ENCODE data around the gene COA6.
"Not testable (repeated sequence)": the region's sequence is repeated elsewhere in the genome, so short reads cannot be mapped to it uniquely, and the experiment has no call there.

Gene COA6

DNA sequence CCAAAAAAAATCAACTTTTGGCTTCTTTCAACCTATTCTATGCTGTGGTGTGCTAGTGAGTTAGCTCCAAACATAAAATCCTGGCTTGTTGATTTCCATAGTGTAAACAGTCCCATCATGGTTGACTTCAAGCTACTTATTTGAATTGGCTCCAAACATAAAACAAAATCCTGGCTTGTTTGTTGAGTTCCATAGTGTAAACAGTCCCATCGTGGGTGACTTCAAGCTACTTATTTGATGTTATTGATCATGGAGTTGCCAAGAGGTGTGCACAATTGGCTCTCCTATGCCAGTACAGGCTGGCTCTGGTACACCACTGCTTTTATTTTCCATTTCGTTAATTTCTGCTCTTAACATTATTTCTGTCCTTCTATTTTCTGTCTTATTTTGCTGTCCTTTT lies 1.8 kb upstream of the COA6 start:
- no peak for DNase-seq

DNA sequence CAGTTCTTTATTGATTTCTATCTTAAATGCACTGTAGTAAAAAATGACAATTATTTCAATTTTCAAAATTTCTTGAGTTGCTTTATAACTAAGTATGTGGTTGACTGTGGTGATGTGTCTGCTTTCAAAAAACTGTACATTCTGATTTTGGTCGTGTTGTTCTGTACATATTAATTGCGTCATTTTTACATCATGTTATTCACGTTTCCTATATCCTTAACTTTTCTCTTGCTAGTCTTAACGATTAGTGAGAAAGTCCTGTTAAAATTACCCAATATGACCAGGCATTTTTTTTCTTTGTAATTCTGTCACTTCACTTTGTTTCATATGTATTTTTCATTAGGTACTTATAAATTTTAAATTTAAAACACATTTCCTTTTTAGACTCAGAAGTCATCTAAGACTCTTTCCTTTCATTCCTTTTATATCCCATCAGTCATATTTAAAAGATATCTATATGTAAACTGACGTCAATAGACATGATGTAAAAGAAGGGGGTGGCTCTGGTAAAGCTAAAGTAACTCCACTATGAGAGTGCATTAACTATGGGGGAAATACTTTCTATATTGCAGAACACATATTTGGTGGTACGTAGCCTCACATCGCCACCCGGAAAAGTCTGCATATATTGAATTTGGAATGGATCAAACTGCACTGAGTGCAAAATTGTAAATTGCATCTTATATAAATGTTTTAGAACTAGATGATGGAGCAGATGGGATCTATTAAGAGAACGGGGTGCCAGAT lies 1.1 kb upstream of the COA6 start:
- DNase-seq, result no peak

DNA sequence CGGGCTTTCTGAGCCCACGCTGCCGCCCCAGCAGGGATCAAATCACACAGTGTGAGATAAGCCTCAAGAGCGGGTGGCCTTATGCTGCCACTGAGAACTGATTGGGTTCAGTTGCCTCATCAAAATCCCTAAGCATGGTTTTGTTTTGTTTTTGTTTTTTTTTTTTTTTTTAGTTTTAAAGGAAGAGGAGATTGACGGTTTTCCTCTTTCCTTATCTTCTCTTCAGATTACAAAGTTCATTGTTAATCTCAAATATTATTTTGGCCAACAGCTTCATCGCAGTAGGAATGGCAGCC lies 651 bp downstream of the COA6 start:
- DNase-seq, result no peak

DNA sequence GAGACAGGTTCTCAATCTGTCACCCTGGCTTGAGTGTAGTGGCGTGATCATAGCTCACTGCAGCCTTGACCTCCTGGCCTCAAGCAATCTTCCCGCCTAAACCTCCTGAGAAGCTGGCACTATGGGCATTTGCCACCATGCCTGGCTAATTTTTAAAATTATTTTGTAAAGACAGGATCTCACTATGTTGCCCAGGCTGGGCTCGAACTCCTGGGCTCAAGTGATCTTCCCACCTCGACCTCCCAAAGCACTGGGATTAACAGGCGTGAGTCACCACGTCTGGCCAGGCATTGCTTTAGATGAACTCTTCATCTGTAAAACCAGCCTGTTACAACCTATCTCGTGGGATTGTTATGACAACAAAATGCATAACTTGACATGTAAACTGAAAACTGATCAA lies 2.4 kb downstream of the COA6 start:
- no peak for DNase-seq

DNA sequence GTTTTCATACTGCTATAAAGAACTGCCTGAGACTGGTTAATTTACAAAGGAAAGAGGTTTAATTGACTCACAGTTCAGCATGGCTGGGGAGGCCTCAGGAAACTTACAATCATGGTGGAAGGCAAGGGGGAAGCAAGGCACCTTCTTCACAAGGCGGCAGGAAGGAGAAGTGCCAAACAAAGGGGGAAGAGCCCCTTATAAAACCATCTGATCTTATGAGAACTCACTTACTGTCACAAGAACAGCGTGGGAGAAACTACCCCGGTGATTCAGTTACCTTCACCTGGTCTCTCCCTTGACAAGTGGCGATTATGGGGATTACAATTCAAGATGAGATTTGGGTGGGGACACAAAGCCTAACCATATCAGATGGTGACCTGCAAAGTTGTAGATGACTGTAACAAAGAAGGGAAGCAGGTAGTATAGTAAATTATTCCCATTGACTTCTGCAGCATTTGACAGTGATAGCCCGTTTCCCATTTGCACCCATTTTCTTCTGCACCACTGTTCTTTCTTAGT lies 6.4 kb downstream of the COA6 start:
- DNase-seq, result not testable (repeated sequence)

DNA sequence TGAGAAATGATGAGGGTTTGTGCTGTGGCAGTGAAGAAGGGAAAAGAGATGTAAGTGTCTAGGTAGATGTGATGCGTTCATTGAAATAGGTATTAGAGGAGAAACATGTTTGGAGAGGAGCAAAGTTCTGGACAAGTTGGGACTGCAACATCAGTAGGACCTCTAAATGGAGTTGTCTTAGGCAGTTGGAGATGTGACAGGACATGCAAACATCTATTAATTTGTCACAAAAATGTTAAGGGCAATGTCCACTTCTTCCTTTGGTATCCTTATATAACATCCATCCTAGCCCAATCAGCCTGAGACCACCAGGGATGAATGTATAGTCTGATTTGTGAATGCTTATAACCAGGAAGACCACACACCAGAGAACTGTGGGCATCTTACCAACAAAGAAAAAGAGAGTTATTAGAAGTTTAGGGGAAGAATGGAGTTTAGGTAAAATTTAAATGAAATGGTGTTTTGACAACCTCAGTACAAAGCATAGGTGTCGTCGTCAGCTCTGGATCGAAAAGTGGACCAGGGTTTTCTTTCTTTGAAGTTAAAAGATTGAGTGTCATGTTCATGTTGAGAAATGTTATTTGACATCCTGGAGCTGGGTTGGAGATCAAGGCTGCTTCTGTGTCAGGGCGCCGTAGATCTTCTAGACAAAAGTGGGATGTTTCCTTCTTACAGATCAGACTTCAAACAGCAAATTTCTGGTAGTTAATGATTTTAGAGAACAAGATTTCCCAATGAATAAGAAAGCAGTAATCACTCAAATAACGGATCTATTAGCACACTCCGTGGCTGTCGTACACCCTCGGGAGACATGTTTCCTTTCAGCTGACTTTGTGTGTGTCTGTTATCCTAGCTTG lies 8.7 kb downstream of the COA6 start:
- DNase-seq, result no peak

DNA sequence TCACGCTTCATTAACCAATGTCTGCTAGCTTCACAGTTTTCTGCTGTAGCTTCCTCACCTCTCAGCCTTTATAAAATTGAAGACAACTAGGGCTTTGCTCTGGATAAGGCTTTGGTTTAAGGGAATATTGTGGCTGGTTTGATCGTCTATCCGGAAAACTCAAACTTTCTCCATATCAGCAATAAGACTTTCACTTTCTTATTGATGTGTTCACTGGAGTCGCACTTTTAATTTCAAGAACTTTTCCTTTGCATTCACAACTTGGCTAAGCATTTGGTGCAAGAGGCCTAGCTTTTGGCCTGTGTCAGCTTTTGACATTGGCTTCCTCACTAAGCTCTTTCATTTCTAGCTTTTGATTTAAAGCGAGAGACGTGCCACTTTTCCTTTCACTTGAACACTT lies 12.9 kb downstream of the COA6 start:
- DNase-seq, result no peak

DNA sequence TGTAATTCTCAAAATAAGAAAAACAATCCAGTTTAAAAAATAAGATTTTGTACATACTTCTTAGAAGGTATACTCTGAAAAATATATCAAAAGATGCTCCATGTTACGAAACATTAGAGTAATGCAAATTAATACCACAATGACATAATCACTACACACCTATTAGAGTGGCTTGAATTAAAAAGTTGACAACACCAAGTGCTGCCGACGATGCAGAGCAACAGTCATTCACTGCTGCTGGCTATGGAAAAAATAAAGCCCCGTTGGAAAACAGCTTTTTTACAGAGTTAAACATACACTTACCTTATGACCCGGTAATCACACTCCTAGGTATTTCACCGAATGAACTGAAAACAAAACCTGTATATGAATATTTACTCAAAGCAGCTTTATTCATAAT lies 14.8 kb downstream of the COA6 start:
- DNase-seq, result no peak

DNA sequence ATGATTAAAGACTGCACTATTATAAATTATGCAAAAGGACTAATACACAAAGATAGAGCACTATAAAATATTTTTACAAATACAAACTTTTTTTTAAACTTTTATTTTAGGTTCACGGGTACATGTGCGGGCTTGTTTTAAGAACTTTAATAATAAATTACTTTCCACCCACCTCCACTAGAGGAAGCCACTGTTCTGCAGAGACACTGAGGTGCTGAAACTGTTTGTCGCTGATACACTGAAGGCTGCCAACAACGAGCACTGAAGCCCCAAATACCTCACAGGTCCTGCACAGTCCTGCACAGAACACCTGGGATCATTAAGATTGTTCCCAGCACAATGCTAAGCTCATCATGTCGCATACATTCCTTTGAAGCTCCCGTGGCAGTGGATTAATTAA lies 19.9 kb downstream of the COA6 start:
- DNase-seq, result no peak

DNA sequence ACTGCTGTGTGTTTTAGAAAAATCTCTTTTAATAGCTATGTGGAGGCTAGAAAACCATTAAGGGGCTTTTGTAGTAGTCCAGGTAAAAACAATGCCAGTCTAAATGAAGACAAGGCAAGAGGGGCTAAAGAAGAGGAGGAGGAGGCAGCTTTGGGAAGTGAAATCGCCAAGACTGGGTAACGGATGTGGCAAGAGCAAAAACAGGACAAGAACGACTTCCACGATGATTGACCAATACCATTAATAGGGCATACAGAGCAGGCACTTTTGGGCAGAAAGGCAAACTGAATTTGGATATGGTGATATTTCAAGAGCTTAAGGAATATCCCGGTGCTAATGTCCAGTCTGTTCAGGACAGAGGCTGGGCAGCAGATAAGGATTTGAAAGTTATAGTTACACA lies 22.0 kb downstream of the COA6 start:
- DNase-seq, result no peak

DNA sequence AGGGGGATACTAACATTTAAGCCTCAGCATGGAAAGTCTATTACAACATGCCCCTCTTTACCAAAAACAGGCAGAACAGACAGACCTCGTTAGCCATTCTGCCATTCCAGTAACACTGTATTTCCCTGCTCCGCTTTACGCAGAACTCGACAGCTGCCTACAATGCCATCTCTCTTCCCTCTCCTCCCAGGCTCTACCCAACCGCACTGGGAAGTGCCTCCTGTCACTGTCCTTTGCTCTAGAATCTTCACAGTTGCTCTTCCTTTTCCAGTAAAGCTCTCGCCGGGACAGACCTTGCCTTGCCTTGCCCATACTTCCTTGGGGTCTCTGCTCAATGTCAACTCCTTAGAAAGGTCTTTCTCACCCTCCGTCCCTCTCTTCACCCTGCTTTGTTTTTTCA lies 22.8 kb downstream of the COA6 start:
- DNase-seq, result no peak

DNA sequence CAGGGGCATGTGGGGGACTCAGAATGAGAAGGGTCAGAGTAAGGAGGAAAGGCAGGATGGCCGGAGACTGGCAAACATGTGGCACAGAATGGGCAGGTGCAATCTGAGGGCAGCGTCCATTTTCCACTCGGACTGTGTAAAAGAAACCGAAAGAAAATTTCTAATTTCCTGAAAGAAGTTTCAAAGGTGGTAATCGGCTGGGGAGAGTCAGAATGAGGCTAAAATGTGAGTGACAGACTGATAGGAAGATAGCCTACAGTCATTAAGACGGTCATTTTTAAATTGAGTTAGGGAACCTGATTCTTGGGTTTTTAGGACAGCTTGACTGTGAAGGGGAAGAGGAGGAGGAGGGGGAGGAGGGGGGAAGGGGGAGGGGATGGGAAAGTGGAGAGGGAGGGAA lies 23.6 kb downstream of the COA6 start:
- no peak for DNase-seq

DNA sequence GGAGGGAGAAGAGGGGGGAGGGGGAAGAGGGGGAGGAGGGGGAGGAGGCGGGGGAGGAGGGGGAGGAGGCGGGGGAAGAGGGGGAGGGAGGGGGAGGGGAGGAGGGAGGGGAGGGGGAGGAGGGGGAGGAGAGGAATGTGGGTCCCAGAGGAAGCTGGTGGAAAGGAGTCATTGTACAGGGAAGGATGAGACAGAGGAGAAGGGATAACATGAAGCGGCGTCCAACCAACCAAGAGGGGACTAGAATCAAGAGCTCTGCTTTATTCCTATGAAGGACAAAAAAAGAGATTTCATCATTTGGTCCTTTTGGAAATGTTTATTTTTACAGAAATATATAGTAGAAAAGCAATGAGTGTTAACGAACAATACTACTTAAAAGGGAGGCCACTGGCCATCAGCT lies 24.5 kb downstream of the COA6 start:
- no peak for DNase-seq

DNA sequence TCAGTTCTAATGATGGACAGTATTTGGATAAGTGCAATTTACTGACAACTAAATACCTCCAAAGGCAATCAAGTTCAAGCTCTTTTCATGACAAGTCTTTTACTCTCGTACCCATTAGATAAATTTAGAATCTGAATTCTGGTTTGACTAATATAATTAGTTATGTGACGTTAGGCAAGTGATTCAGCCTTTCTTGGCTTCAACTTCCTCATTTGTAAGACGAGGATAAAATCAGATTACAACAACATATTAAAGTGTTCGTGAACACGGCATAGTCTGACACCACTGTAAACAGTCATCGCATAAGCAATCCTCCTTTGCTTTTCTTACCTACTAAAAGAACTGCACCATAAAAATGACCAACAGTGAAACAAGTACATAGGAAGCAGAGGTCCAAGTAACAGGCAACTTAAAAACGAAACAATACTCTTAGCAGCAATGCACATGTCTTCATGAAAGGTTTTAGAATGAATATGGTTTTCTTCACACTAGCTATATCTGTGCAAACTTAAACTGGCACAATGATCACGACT lies 25.7 kb downstream of the COA6 start:
- DNase-seq, result no peak

DNA sequence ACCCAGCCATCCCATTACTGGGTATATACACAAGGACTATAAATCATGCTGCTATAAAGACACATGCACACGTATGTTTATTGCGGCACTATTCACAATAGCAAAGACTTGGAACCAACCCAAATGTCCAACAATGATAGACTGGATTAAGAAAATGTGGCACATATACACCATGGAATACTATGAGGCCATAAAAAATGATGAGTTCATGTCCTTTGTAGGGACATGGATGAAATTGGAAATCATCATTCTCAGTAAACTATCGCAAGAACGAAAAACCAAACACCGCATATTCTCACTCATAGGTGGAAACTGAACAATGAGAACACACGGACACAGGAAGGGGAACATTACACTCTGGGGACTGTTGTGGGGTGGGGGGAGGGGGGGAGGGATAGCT lies 26.3 kb downstream of the COA6 start:
- DNase-seq, result not testable (repeated sequence)

DNA sequence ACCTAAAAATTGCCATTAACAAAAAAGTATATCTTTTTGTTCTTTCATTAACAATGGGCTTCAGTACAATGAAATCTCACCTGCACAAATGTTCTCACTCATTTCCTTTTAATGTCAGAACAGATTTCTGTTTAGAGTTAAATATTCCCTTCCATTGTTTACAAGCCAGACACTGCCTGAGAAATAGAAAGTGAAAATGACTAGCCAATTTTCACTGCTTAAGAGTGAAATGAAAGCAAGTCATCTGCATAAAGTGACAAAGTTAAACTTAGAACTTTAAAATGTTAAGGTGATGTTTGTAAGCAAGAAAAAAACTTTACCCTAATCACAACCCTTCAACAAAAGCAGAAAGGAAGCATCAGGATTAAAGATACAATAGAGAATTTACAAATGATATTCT lies 27.5 kb downstream of the COA6 start:
- DNase-seq, result no peak

DNA sequence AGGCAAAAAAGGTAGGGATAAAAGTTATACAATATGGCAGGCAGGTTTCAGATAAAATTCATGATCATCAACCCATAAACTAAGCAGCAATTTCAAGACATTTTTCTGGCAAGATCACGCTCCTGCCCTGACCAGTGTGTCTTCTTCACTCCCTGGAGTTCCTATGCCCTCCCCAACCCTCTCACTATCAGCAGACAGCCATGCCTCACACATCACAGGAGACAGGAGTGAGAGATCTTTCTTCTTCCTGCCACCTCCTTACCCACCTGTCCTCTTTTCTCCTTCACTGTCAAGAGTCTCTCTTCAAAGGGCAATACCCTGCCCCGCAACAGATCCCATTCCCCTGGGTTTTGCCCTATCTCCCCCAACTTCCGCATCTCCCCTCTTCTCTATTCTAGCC lies 28.4 kb downstream of the COA6 start:
- no peak for DNase-seq

DNA sequence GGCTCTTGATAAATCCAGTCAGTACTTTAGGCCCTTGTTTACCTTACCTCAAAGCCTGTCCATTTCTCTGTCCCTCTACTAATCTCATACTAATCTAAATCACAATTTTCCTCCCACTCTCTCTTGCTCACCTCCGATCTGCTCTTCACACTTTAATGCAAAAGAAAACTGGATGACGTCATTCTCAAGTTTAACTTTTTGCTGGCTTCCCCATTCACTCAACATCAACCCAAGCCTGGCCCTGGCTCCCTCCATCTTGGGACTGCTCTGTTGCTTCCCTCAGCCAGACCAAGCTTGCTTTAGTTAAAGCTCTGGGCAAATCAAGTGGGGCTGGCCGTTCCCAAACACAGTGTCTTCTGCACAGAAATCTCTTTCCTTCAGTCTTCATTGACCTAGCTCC lies 29.7 kb downstream of the COA6 start:
- DNase-seq, result no peak

DNA sequence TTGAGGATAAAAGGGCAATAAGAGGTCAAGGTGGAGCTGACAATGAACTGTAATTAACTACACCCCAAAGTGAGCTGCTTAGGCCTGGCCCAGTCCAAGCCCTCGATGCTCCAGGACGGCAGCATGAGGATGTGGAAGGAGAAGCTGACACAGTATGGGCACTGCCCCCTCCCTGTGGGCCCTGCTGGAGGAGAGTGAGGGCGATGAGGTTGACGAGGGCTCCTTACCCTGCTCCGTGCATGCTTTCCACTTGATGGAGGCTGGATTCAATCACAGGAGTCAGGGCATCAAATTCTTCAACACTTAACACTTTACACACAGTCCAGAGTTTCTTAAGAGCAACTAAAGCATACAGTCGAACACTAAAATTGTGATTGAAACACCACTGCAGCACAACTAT lies 32.4 kb downstream of the COA6 start:
- no peak for DNase-seq

DNA sequence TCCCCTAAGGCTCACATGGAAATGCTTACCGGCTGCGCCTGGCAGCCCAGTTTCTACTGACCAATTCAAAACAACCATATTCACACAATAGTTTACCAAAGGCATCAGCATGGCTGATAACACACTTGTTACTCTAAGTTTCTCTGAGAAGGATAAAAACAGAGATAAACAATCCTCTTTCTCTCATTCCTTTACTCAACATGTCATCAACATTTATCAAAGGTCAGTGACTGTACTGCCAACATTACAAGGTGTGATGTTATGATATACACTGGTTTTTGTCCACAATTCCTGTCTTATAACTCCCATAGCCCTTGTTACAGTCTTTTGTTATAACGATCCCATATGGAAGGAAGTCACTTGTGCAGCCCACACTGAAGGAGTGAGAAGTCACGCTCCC lies 33.6 kb downstream of the COA6 start:
- no peak for DNase-seq

DNA sequence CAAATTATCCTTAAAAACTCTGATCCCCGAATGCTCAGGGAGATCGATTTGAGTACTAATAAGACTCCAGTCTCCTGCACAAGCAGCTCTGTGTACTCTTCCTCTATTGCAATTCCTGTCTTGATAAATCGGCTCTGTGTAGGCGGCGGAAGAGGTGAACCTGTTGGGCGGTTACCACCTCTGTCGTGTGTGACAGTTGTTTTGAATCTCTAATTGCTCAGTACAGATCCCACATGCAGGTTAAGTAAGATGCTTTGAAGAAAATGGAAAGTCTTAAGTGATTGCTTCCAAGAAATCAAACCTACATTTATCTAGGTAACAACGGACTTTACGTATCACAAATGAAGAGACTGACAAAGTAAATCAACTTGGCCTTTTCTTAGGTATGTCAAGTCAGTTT lies 35.5 kb downstream of the COA6 start:
- no peak for DNase-seq

DNA sequence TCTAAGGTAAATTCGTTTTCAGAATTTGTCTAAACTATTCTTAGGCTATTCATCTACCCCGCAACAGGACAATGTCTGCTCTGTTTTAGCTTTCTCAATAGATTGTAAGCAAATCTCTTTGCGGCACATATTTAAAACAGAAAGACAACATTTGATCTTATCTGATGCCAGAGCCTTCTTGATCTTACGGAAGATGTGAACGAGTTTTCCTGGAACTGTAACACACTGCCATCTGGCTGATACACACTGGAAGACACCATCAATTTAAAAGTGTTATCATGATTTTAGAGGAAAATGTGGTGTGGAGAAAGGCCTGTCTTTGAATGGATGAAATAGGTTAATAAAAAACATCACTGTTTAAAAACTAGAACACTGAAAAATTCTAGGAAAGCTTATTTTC lies 36.1 kb downstream of the COA6 start:
- no peak for DNase-seq

DNA sequence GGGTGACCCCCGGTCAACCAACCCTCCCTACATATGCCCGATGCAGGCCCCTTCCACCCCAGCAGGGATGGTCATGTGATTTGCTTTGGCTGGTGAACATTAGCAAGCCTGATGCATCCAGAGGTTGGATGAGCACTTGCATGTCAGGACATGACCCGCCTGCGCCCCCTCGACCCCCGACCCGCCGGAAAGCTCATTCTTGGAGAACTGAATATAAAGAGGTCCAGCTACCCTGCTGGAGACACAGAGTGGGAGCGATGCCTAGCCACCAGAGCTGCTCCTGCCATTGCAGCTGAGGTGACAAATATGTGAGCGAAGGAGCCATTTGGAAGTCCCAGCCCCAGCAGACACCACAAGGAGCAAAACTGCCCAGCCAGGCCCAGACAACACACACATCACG lies 39.6 kb downstream of the COA6 start:
- no peak for DNase-seq

DNA sequence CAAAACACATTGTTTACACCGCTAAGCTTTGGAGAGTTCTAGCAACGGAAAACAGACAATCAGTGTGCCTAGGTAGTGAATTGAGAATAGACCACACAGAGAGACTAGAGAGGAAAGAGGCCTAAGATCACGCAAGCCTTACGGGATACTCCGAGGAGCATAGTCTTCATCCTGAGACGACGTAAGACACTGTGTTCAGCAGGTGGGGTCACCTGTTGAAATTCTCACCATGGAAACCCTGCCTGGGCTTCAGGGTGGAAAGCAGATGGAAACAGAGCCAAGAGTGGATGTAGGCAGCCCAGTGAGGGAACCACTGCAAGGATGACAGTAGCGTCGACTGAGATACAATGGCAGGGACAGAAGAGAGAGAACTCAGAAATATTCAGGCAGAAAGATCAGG lies 40.2 kb downstream of the COA6 start:
- DNase-seq, result no peak

Measured in retina (tissue), 1 donor.